Measurements from ENCODE around the gene MORN1.

MORN1 gene

GRCh38 chr1:2275796-2276536 is 115.4 kb downstream of the MORN1 start:
- DNase-seq (ENCODE audit: low read depth in 2 of 2) = no peak

DNA sequence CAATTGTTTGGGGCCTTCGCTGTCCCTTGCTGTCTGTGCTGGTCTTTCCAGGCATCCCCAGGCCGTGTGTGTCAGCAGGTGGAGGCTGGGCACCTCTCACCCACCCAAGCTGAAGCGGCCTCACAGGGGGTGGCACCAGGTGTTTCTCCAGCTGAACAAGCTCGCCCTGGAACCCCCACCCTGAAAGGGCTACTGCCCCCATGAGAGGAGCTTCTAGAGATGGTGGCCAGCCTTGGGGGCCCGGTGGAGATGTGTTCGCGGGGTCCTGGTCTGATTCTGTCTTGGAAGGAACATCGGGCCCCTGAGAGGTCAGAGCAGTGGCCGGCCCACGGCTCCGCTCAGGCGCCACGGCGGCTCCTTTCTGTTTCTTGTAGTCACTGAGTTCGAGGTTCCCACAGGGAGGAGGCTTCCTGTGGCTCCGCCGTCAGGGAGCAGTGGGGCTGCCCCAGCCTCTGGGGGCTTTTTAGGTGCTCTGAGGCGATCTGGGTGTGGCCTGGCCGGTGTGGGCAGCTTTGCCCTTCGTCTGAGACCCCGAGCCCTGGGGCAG is 116.4 kb downstream of the MORN1 start:
- no peak for DNase-seq (ENCODE audit: low read depth in 2 of 2)

GRCh38 chr1:2274231-2274928 is 117.0 kb downstream of the MORN1 start:
- no peak for DNase-seq (ENCODE audit: low read depth in 2 of 2)

DNA sequence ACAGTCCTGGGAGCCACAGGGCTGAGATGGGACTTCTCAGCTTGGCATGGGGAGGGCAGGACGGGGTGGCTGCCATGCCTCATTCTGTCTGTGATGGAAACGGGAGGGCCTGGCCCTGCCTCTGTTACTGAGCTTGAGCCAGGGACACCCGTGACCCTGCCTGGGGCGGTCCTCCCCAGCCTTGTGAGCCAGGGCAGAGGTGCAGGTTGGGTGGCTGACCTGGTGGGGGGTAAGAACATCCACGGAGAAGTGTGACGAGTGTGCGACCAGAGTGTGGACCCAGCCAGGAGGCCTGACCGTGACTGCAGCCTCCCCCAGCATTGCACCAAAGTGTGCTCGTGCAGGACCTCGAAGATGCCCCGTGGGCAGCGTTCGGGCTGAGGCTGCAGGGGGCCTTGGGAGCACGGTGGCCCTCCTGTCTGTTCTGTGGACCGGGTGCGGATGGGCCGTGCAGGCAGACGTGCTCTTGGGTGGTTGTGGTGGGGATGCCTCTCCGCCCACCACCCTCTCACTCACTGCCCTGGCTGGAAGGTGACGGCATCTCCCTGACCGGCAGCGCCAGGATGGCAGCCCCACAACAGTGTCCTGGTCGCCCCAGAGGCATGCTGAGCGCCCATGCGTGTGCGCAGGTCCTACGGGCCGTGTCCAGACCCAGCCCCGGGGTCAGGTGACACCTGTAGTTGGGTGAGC is 117.8 kb downstream of the MORN1 start:
- no peak for DNase-seq (ENCODE audit: low read depth in 2 of 2)

- DNase-seq (ENCODE audit: low read depth in 2 of 2) = no peak
Observed at GRCh38 chr1:2272686-2273400, 118.5 kb downstream of the MORN1 start.

DNA sequence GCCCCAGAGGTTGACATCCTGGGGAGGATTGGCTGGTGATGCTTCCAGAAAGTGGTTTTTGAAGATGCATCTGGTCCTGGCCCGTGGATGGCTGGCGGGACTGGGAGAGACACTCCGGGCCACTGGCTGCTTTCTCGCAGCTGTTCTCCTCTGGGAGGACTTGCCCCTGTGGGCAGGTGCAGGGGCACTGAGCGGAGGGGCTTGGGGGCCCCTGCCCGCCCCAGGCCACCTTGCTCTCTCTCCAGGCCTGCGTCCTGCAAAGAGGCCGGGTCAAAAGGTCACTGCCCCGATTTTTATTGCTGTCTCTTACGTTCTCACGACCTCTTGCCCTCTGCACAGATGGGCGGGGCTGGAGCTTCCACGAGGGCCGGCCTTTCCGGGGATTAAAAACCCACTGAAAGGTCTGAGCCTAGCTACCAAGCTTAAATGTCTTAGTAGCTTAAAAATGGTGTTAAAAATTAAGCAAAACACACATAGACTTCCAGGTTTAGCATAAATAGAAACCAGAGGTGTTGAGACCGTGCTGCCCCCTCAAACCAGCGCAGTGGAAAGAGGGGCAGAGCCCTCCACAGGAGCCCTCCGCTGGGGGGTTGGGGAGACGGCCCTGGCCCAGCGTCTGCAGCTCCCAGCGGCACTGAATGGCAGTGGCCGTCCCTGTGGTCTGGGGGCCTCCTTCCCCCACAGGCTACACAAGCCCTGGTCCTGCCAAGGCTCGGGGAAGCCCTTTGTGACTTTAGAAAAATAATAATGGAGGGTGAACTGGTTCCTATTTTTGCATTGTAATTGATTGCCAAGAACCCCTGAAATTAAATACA is 119.3 kb downstream of the MORN1 start:
- DNase-seq (ENCODE audit: low read depth in 2 of 2) = no peak
